WTC11 (cell line): ENCODE measurements around the gene PEAK1. TPM values are rescaled to one million over a fixed set of nuclear protein-coding genes. Genes with fewer than 3 reads are reported as not detected.

ENCODE experiments used
- ATAC-seq: fragments of 200-7000 bp; cut with Tn5 transposase; 2 replicates; pipeline ENCODE4 v1.10.0; 2021; ENCODE audit warnings: mild to moderate bottlenecking, moderate library complexity
- CTCF ChIA-PET: fragments of 300-600 bp; sonication (Branson Sonifier 250); formaldehyde crosslinking; loops from one replicate; lab custom pipeline; 2021; ENCODE audit warnings: antibody characterized with exemption; lab: Charles Lee
- POLR2A ChIA-PET: fragments of 350-600 bp; sonication (Branson Sonifier 250); formaldehyde crosslinking; loops from one replicate; lab custom pipeline; 2021; ENCODE audit warnings: antibody characterized with exemption; lab: Charles Lee
- DNase-seq: peaks from one replicate; pipeline ENCODE4 v3.0.0; 2021; ENCODE audit warnings: low spot score
- H3K27ac Mint-ChIP-seq: 2 replicates; pipeline ENCODE4 v1.8.0; 2021; ENCODE audit warnings: mixed read lengths
- H3K27me3 Mint-ChIP-seq: 2 replicates; pipeline ENCODE4 v1.8.0; 2021; ENCODE audit warnings: low read depth, mild to moderate bottlenecking, moderate library complexity, mixed read lengths
- H3K36me3 Mint-ChIP-seq: 2 replicates; pipeline ENCODE4 v1.8.0; 2021; ENCODE audit warnings: mixed read lengths
- H3K4me1 Mint-ChIP-seq: 2 replicates; pipeline ENCODE4 v1.8.0; 2022; ENCODE audit warnings: mixed read lengths
- H3K4me3 Mint-ChIP-seq: 2 replicates; pipeline ENCODE4 v1.8.0; 2021; ENCODE audit warnings: mild to moderate bottlenecking, moderate library complexity, mixed read lengths
- H3K9me3 Mint-ChIP-seq: 2 replicates; pipeline ENCODE4 v1.8.0; 2021; ENCODE audit warnings: mixed read lengths
- CBFB ChIP-seq: sonication (generic); formaldehyde crosslinking; IDR thresholded peaks from 2 replicates; pipeline ENCODE4 v1.8.1; 2022; ENCODE audit warnings: mild to moderate bottlenecking, low read depth, missing genetic modification reagents
- ELF4 ChIP-seq: sonication (generic); formaldehyde crosslinking; IDR thresholded peaks from 2 replicates; pipeline ENCODE4 v1.8.1; 2022; ENCODE audit warnings: low read depth, mild to moderate bottlenecking, moderate library complexity, missing genetic modification reagents
- FOXJ3 ChIP-seq: sonication (generic); formaldehyde crosslinking; IDR thresholded peaks from 2 replicates; pipeline ENCODE4 v1.9.0; 2021; ENCODE audit warnings: missing genetic modification reagents, mild to moderate bottlenecking, borderline replicate concordance
- FOXP1 ChIP-seq: sonication (generic); formaldehyde crosslinking; IDR thresholded peaks from 2 replicates; pipeline ENCODE4 v1.8.0; 2022; ENCODE audit warnings: missing genetic modification reagents, mild to moderate bottlenecking, moderate library complexity, borderline replicate concordance
- GTF2I ChIP-seq: fragments of 250-450 bp; sonication (Bioruptor Pico); conservative IDR thresholded peaks from 2 replicates; pipeline ENCODE4 v1.4.0; 2021; ENCODE audit warnings: mild to moderate bottlenecking
- IRF2 ChIP-seq: sonication (generic); formaldehyde crosslinking; IDR thresholded peaks from 2 replicates; pipeline ENCODE4 v1.8.0; 2022; ENCODE audit warnings: low read depth, missing genetic modification reagents, borderline replicate concordance
- JUN ChIP-seq: sonication (generic); formaldehyde crosslinking; IDR thresholded peaks from 2 replicates; pipeline ENCODE4 v1.8.0; 2023; ENCODE audit warnings: mild to moderate bottlenecking, missing genetic modification reagents
- NFE2L1 ChIP-seq: sonication (generic); formaldehyde crosslinking; IDR thresholded peaks from 2 replicates; pipeline ENCODE4 v1.8.1; 2023; ENCODE audit warnings: missing genetic modification reagents
- NFYB ChIP-seq: sonication (generic); formaldehyde crosslinking; conservative IDR thresholded peaks from 2 replicates; pipeline ENCODE4 v1.8.0; 2022; ENCODE audit warnings: low read depth, missing genetic modification reagents
- OVOL2 ChIP-seq: fragments of 250-450 bp; sonication (Bioruptor Pico); IDR thresholded peaks from 2 replicates; pipeline ENCODE4 v1.9.0; 2021; ENCODE audit warnings: mild to moderate bottlenecking, borderline replicate concordance
- PRRX2 ChIP-seq: fragments of 250-450 bp; sonication (Bioruptor Pico); IDR thresholded peaks from 2 replicates; pipeline ENCODE4 v1.8.0; 2021; ENCODE audit warnings: mild to moderate bottlenecking
- RORB ChIP-seq: fragments of 250-450 bp; sonication (Bioruptor Pico); IDR thresholded peaks from 2 replicates; pipeline ENCODE4 v1.9.0; 2021; ENCODE audit warnings: mild to moderate bottlenecking
- SMAD4 ChIP-seq: sonication (generic); formaldehyde crosslinking; IDR thresholded peaks from 2 replicates; pipeline ENCODE4 v1.8.0; 2022; ENCODE audit warnings: mild to moderate bottlenecking, missing genetic modification reagents
- SOX15 ChIP-seq: fragments of 250-450 bp; sonication (Bioruptor Pico); IDR thresholded peaks from 2 replicates; pipeline ENCODE4 v1.9.0; 2021; ENCODE audit warnings: mild to moderate bottlenecking
- TEAD4 ChIP-seq: sonication (generic); formaldehyde crosslinking; IDR thresholded peaks from 2 replicates; pipeline ENCODE4 v1.8.0; 2022; ENCODE audit warnings: mild to moderate bottlenecking, missing genetic modification reagents
- TP53 ChIP-seq: sonication (generic); formaldehyde crosslinking; IDR thresholded peaks from 2 replicates; pipeline ENCODE4 v1.8.1; 2023; ENCODE audit warnings: mild to moderate bottlenecking, missing genetic modification reagents
- ZNF263 ChIP-seq: sonication (generic); formaldehyde crosslinking; IDR thresholded peaks from 2 replicates; pipeline ENCODE4 v1.8.1; 2022; ENCODE audit warnings: low read depth, mild to moderate bottlenecking, moderate library complexity, missing genetic modification reagents
- ZNF671 ChIP-seq: fragments of 250-450 bp; sonication (Bioruptor Pico); IDR thresholded peaks from 2 replicates; pipeline ENCODE4 v1.8.0; 2021; ENCODE audit warnings: mild to moderate bottlenecking
- total RNA-seq: library from RNA; stranded (reverse); gene quantifications from 3 replicates; pipeline ENCODE4 v1.2.3, GENCODE V29; 2021
- TF ChIP-seq, protein P1 (sequence below): fragments of 250-450 bp; sonication (Bioruptor Pico); IDR thresholded peaks from 2 replicates; pipeline ENCODE4 v1.9.0; 2021; ENCODE audit warnings: mild to moderate bottlenecking
- TF ChIP-seq, protein P2 (sequence below): sonication (generic); formaldehyde crosslinking; IDR thresholded peaks from 2 replicates; pipeline ENCODE4 v1.8.1; 2023; ENCODE audit warnings: mild to moderate bottlenecking, missing genetic modification reagents
- TF ChIP-seq, protein P3 (sequence below): sonication (generic); formaldehyde crosslinking; IDR thresholded peaks from 2 replicates; pipeline ENCODE4 v1.8.1; 2022; ENCODE audit warnings: low read depth, mild to moderate bottlenecking, moderate library complexity, missing genetic modification reagents, borderline replicate concordance
- TF ChIP-seq, protein P4 (sequence below): sonication (generic); formaldehyde crosslinking; IDR thresholded peaks from 2 replicates; pipeline ENCODE4 v1.8.1; 2023; ENCODE audit warnings: mild to moderate bottlenecking, missing genetic modification reagents

The PEAK1 gene
- total RNA-seq, 1 experiment from 2014 or later: 49.0 TPM

DNA sequence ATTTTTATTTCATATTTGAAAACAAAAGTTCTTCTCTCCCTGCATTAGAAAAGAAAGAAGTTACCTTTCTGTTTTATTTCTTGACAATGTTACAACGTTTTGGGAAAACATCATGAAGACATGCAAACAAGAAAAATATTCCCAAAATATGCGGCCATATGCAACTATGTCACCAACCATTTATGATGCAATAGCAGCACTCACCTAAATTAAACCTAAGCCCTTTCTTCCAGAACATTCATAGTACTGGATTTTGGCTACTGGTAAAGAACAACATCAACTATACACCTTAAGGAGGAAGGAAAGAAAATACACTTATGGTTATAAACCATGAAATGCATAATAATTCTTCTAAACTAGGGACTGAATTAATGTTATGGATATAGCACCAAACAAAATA lies 164.5 kb downstream of the PEAK1 start (continued):
- TF ChIP-seq NFE2L1 (no peak), ZNF263 (CRISPR knock-in tag) (no peak), SMAD4 (no peak), JUN (no peak), FOXP1 (CRISPR knock-in tag) (no peak), ZNF671 (no peak), TEAD4 (CRISPR knock-in tag) (no peak), ELF4 (no peak), NFYB (no peak)
- TF ChIP-seq, protein P1, sequence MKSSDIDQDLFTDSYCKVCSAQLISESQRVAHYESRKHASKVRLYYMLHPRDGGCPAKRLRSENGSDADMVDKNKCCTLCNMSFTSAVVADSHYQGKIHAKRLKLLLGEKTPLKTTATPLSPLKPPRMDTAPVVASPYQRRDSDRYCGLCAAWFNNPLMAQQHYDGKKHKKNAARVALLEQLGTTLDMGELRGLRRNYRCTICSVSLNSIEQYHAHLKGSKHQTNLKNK (CRISPR knock-in tag): no peak
- TF ChIP-seq, protein P2, sequence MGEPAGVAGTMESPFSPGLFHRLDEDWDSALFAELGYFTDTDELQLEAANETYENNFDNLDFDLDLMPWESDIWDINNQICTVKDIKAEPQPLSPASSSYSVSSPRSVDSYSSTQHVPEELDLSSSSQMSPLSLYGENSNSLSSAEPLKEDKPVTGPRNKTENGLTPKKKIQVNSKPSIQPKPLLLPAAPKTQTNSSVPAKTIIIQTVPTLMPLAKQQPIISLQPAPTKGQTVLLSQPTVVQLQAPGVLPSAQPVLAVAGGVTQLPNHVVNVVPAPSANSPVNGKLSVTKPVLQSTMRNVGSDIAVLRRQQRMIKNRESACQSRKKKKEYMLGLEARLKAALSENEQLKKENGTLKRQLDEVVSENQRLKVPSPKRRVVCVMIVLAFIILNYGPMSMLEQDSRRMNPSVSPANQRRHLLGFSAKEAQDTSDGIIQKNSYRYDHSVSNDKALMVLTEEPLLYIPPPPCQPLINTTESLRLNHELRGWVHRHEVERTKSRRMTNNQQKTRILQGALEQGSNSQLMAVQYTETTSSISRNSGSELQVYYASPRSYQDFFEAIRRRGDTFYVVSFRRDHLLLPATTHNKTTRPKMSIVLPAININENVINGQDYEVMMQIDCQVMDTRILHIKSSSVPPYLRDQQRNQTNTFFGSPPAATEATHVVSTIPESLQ: no peak

DNA sequence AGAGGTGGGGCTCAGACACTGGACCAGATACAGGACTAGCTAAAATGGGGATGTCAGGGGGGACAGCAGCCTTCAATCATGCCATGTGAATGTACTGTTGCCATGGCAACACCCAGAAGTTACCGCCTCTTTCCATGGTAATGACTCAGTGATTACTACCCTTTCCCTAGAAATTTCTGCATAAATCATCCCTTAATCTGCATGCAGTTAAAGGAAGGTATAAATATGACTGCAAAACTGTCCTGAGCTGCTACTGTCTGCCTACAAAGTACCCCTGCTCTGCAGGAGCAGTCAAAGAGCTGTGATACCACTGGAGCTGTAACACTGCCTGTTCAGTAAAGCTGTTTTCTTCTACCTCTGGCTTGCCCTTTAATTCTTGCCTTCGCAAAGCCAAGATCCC lies 168.2 kb downstream of the PEAK1 start:
- DNase-seq (peak; percentile 33), ATAC-seq (peak; percentile 87)
- H3K9me3 Mint-ChIP-seq: no peaks in the 10 kb centered on the region
- H3K4me3 Mint-ChIP-seq: no peak overlapping the region
- TF ChIP-seq, protein P3, sequence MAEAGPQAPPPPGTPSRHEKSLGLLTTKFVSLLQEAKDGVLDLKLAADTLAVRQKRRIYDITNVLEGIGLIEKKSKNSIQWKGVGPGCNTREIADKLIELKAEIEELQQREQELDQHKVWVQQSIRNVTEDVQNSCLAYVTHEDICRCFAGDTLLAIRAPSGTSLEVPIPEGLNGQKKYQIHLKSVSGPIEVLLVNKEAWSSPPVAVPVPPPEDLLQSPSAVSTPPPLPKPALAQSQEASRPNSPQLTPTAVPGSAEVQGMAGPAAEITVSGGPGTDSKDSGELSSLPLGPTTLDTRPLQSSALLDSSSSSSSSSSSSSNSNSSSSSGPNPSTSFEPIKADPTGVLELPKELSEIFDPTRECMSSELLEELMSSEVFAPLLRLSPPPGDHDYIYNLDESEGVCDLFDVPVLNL: no peak
- TF ChIP-seq GTF2I (CRISPR knock-in tag): no peak
- TF ChIP-seq, protein P4, sequence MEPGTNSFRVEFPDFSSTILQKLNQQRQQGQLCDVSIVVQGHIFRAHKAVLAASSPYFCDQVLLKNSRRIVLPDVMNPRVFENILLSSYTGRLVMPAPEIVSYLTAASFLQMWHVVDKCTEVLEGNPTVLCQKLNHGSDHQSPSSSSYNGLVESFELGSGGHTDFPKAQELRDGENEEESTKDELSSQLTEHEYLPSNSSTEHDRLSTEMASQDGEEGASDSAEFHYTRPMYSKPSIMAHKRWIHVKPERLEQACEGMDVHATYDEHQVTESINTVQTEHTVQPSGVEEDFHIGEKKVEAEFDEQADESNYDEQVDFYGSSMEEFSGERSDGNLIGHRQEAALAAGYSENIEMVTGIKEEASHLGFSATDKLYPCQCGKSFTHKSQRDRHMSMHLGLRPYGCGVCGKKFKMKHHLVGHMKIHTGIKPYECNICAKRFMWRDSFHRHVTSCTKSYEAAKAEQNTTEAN (CRISPR knock-in tag): no peak
- no peak for TF ChIP-seq RORB
- no peak for TF ChIP-seq SOX15 (CRISPR knock-in tag)
- TF ChIP-seq FOXJ3: no peak
- TF ChIP-seq OVOL2 (CRISPR knock-in tag): no peak
- TF ChIP-seq IRF2 (CRISPR knock-in tag): no peak
- no peak for TF ChIP-seq PRRX2 (CRISPR knock-in tag)
- peak overlapping the region; percentile 24; the same call in 1 of the 2 replicates for H3K27ac Mint-ChIP-seq
- ChIA-PET CTCF (no interaction called here), POLR2A (no interaction called here)
- H3K36me3 Mint-ChIP-seq: peaks cover 6% of the 10 kb centered on the region
- no peaks in the 10 kb centered on the region; the same call in 1 of the 2 replicates for H3K4me1 Mint-ChIP-seq
- no peaks in the 10 kb centered on the region for H3K27me3 Mint-ChIP-seq

DNA sequence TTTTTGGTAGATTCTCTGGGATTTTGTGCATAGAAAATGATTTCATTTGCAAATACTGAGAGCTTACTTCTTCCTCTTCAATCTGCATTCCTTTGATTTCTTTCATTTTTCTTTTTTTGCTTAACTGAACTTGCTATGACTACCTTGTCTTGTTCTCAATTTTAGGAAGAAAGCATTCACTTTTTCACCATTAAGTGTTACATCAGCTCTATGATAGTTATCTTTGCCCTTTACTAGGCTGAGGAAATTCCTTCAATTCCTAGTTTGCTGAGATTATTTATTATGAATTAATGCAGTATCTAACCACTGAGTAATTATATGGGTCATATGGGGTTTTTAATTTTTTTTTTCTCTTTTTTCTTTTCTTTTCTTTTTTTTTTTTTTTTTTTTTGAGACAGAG lies 172.8 kb downstream of the PEAK1 start:
- TF ChIP-seq CBFB (CRISPR knock-in tag) (no peak), TP53 (CRISPR knock-in tag) (no peak)
- Mint-ChIP-seq H3K27ac (peak overlapping the region; percentile 31; the same call in 1 of the 2 replicates), H3K36me3 (peaks cover 6% of the 10 kb centered on the region), H3K9me3 (no peaks in the 10 kb centered on the region), H3K4me3 (no peak overlapping the region), H3K4me1 (no peaks in the 10 kb centered on the region; the same call in 1 of the 2 replicates), H3K27me3 (no peaks in the 10 kb centered on the region)
- ATAC-seq: no peak
- ChIA-PET CTCF (no interaction called here), POLR2A (no interaction called here)
- DNase-seq: no peak
